ENCODE results near the gene TDRD15.

The TDRD15 gene

DNA sequence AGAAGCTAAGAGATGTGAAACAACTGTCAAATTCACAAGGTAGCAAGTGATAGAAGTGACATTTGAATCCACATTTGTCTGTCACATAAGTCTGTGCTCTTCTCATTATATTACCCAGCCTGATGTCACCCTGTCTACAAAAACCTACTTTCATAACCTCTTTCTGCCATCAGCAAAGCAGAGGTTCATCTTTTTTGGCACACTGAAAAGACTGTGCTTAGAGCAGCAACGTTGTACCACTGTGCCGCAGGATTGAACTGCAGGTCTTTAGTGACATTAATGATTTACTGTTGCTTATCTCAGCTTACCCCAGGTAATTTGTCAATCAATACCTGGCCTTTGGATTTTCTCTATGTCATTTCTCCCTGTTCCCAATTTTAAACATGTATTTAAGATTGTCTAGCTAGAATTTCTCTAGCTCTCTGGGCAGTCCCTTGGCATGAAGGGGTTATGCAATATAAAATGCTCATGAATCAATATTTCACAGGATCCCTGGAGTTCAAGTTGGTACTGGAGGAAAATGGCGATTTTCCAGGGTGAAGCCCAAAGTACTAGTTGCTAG, 31.4 kb upstream of the TDRD15 start:
- Histone ChIP-seq H3K4me3 (replicated peaks; ENCODE audit: insufficient read depth, low read length) (no peak overlapping the region), H3K27ac (replicated peaks) (no peak overlapping the region), H3K27me3 (ENCODE audit: insufficient read depth, poor library complexity, severe bottlenecking) (no peaks in the 10 kb centered on the region)
- TF ChIP-seq, protein P1, sequence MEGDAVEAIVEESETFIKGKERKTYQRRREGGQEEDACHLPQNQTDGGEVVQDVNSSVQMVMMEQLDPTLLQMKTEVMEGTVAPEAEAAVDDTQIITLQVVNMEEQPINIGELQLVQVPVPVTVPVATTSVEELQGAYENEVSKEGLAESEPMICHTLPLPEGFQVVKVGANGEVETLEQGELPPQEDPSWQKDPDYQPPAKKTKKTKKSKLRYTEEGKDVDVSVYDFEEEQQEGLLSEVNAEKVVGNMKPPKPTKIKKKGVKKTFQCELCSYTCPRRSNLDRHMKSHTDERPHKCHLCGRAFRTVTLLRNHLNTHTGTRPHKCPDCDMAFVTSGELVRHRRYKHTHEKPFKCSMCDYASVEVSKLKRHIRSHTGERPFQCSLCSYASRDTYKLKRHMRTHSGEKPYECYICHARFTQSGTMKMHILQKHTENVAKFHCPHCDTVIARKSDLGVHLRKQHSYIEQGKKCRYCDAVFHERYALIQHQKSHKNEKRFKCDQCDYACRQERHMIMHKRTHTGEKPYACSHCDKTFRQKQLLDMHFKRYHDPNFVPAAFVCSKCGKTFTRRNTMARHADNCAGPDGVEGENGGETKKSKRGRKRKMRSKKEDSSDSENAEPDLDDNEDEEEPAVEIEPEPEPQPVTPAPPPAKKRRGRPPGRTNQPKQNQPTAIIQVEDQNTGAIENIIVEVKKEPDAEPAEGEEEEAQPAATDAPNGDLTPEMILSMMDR (IDR thresholded peaks at IDR 0.05; ENCODE audit: insufficient read depth, low read length): no peak
- TF ChIP-seq, protein P2, sequence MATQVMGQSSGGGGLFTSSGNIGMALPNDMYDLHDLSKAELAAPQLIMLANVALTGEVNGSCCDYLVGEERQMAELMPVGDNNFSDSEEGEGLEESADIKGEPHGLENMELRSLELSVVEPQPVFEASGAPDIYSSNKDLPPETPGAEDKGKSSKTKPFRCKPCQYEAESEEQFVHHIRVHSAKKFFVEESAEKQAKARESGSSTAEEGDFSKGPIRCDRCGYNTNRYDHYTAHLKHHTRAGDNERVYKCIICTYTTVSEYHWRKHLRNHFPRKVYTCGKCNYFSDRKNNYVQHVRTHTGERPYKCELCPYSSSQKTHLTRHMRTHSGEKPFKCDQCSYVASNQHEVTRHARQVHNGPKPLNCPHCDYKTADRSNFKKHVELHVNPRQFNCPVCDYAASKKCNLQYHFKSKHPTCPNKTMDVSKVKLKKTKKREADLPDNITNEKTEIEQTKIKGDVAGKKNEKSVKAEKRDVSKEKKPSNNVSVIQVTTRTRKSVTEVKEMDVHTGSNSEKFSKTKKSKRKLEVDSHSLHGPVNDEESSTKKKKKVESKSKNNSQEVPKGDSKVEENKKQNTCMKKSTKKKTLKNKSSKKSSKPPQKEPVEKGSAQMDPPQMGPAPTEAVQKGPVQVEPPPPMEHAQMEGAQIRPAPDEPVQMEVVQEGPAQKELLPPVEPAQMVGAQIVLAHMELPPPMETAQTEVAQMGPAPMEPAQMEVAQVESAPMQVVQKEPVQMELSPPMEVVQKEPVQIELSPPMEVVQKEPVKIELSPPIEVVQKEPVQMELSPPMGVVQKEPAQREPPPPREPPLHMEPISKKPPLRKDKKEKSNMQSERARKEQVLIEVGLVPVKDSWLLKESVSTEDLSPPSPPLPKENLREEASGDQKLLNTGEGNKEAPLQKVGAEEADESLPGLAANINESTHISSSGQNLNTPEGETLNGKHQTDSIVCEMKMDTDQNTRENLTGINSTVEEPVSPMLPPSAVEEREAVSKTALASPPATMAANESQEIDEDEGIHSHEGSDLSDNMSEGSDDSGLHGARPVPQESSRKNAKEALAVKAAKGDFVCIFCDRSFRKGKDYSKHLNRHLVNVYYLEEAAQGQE (IDR thresholded peaks at IDR 0.05; ENCODE audit: insufficient replicate concordance, low read depth): no peak
- TF ChIP-seq GABPA (IDR thresholded peaks at IDR 0.05; ENCODE audit: low read depth) (no peak), SPI1 (IDR thresholded peaks at IDR 0.05; ENCODE audit: borderline replicate concordance, low read depth) (no peak), POLR2AphosphoS5 (IDR thresholded peaks at IDR 0.05; ENCODE audit: low read depth) (no peak)
- DNase-seq (ENCODE audit: low read depth in 1 of 2, low spot score in 1 of 2): no peak

DNA sequence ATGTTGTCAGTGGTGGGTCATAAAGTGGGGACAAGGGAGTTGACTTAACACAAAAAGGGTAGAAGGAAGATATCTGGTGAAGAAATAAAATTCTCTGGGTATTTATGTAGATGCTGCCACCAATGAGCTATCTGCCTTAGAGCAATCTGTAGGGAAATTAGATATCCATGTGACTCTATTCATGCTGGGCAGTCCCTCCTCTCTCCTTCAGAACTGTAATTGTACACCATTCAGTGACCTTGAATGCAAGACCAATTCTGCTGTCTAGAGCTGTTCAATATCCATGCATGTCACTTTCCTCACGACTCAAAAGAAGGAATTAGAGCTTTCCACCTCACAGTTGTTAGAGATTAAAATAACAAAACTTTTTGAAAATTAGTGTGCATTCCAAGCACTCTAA, 28.6 kb upstream of the TDRD15 start:
- Histone ChIP-seq H3K27ac (replicated peaks) (no peak overlapping the region), H3K27me3 (ENCODE audit: insufficient read depth, poor library complexity, severe bottlenecking) (no peaks in the 10 kb centered on the region), H3K4me3 (replicated peaks; ENCODE audit: insufficient read depth, low read length) (no peak overlapping the region)
- TF ChIP-seq, protein P2 (IDR thresholded peaks at IDR 0.05; ENCODE audit: insufficient replicate concordance, low read depth): no peak
- TF ChIP-seq POLR2AphosphoS5 (IDR thresholded peaks at IDR 0.05; ENCODE audit: low read depth) (no peak), GABPA (IDR thresholded peaks at IDR 0.05; ENCODE audit: low read depth) (no peak)
- no peak for DNase-seq (ENCODE audit: low read depth in 1 of 2, low spot score in 1 of 2)

- Histone ChIP-seq H3K27ac (replicated peaks) (no peak overlapping the region), H3K4me3 (replicated peaks; ENCODE audit: insufficient read depth, low read length) (no peak overlapping the region)
These were observed 28.1 kb upstream of the TDRD15 start for GRCh38 chr2:21095714-21096113.

More at GRCh38 chr2:21095714-21096113, 28.1 kb upstream of the TDRD15 start:
- TF ChIP-seq SPI1 (IDR thresholded peaks at IDR 0.05; ENCODE audit: borderline replicate concordance, low read depth) (no peak), GABPA (IDR thresholded peaks at IDR 0.05; ENCODE audit: low read depth) (no peak), POLR2AphosphoS5 (IDR thresholded peaks at IDR 0.05; ENCODE audit: low read depth) (no peak)
- TF ChIP-seq, protein P2 (IDR thresholded peaks at IDR 0.05; ENCODE audit: insufficient replicate concordance, low read depth): no peak
- TF ChIP-seq, protein P1 (IDR thresholded peaks at IDR 0.05; ENCODE audit: insufficient read depth, low read length): no peak
- H3K27me3 ChIP-seq (ENCODE audit: insufficient read depth, poor library complexity, severe bottlenecking): no peaks in the 10 kb centered on the region
- DNase-seq (ENCODE audit: low read depth in 1 of 2, low spot score in 1 of 2): no peak

Measured in HL-60 (cell line).